ENCODE results near the gene SORBS1. TPM values are rescaled to one million over a fixed set of nuclear protein-coding genes. Genes with fewer than 3 reads are reported as not detected.

The SORBS1 gene
- total RNA-seq, 1 donor from 2014 or later: 16.1 TPM

DNA sequence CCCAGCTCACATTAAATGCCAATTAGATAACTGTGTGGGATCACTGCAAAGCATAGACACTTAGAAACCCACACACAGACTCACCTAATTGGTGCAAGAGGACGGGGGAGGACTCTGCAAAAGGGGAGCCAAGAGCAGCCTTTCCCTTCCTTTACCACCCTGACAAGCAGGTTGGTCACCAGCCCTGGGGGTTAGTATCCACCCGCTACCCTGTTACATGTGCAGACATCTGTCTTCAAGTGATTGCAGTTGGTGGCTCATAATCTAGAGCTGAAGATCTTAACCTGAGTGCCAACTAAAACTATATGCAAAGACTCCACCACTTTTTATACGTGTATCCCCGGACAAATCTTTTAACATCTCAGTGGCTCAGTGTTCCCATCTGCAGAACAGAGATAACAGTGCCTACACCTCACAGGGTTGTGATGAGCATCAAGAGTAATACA, 56.9 kb downstream of the SORBS1 start:
- Histone ChIP-seq H2AFZ (replicated peaks) (no peak overlapping the region), H3K27me3 (no peaks in the 10 kb centered on the region), H3K9me3 (ENCODE audit: low read depth) (no peaks in the 10 kb centered on the region), H3K27ac (no peak overlapping the region), H3K36me3 (no peaks in the 10 kb centered on the region), H3K9ac (no peak overlapping the region), H3K4me2 (no peak overlapping the region), H3F3A (ENCODE audit: low read depth) (peaks cover 5% of the 10 kb centered on the region), H4K20me1 (ENCODE audit: low read depth) (no peaks in the 10 kb centered on the region), H3K4me1 (peaks cover 35% of the 10 kb centered on the region), H3K4me3 (no peak overlapping the region), H3K79me2 (ENCODE audit: low read depth) (no peaks in the 10 kb centered on the region)
- Mint-ChIP-seq H3K27ac (no peak overlapping the region), H3K4me1 (peaks cover 39% of the 10 kb centered on the region), H3K36me3 (no peaks in the 10 kb centered on the region), H3K4me3 (no peak overlapping the region), H3K9me3 (no peaks in the 10 kb centered on the region), H3K27me3 (ENCODE audit: insufficient read depth, low read depth) (no peaks in the 10 kb centered on the region)
- DNase-seq (ENCODE audit: low spot score): no peak
- no peak for TF ChIP-seq EZH2 (IDR thresholded peaks at IDR 0.05)
- TF ChIP-seq, protein P1, sequence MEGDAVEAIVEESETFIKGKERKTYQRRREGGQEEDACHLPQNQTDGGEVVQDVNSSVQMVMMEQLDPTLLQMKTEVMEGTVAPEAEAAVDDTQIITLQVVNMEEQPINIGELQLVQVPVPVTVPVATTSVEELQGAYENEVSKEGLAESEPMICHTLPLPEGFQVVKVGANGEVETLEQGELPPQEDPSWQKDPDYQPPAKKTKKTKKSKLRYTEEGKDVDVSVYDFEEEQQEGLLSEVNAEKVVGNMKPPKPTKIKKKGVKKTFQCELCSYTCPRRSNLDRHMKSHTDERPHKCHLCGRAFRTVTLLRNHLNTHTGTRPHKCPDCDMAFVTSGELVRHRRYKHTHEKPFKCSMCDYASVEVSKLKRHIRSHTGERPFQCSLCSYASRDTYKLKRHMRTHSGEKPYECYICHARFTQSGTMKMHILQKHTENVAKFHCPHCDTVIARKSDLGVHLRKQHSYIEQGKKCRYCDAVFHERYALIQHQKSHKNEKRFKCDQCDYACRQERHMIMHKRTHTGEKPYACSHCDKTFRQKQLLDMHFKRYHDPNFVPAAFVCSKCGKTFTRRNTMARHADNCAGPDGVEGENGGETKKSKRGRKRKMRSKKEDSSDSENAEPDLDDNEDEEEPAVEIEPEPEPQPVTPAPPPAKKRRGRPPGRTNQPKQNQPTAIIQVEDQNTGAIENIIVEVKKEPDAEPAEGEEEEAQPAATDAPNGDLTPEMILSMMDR (IDR thresholded peaks at IDR 0.05): no peak

DNA sequence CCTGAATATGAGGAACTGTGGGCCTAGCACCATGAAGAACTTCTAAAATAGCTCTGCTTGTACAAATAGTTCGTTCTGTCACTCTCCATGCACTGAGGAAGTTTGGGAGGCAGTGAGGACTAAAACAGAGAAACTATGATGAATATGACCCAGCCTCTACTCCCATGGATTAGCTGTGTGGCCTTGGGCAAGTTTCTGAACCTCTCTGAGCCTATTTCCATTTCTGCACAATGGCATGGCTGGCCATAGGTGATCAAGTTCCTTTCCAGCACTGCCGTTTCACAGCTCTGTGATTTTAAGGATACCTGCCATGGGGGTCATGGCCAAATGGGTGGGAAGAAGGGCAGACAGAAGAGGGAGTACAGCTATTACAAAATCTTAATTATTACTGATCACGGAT, 57.6 kb downstream of the SORBS1 start:
- H3K4me1 ChIP-seq: peaks cover 28% of the 10 kb centered on the region
- H3K27me3 ChIP-seq: no peaks in the 10 kb centered on the region
- H3K27ac ChIP-seq: no peak overlapping the region
- H3K27ac Mint-ChIP-seq: no peak overlapping the region
- DNase-seq (ENCODE audit: low spot score): no peak
- TF ChIP-seq, protein P1 (IDR thresholded peaks at IDR 0.05): no peak
- TF ChIP-seq EZH2 (IDR thresholded peaks at IDR 0.05): no peak
- TF ChIP-seq EZH2phosphoT487 (IDR thresholded peaks at IDR 0.05): no peak
- no peaks in the 10 kb centered on the region for H3K27me3 Mint-ChIP-seq (ENCODE audit: insufficient read depth, low read depth)
- H3K4me3 ChIP-seq: no peak overlapping the region
- H3K9me3 Mint-ChIP-seq: no peaks in the 10 kb centered on the region
- H3K79me2 ChIP-seq (ENCODE audit: low read depth): no peaks in the 10 kb centered on the region
- H3F3A ChIP-seq (ENCODE audit: low read depth): peaks cover 5% of the 10 kb centered on the region
- no peaks in the 10 kb centered on the region for H3K36me3 ChIP-seq
- no peaks in the 10 kb centered on the region for H4K20me1 ChIP-seq (ENCODE audit: low read depth)
- H3K9ac ChIP-seq: no peak overlapping the region
- H3K4me1 Mint-ChIP-seq: peaks cover 32% of the 10 kb centered on the region
- no peaks in the 10 kb centered on the region for H3K9me3 ChIP-seq (ENCODE audit: low read depth)
- no peak overlapping the region for H2AFZ ChIP-seq (replicated peaks)
- no peak overlapping the region for H3K4me3 Mint-ChIP-seq
- H3K4me2 ChIP-seq: no peak overlapping the region
- no peaks in the 10 kb centered on the region for H3K36me3 Mint-ChIP-seq

DNA sequence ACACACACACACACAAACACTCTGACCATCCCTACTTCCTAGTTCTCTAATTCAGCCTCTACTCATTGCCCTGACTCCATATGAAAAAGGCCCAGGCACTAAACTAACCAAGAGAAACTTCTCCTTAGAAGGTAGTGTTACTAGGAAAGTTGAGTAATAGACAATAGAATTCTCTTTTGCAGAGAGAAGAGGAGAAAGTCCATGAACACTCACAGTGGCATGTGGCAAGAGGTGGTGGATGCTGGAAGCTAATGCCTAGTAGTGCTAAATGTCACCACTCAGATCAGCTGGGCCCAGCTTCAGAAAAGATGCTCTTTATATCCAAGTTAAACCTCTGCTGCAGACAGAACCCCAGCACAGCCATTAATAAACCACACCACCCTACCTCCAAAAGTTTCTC, 58.2 kb downstream of the SORBS1 start:
- no peaks in the 10 kb centered on the region for H3K27me3 Mint-ChIP-seq (ENCODE audit: insufficient read depth, low read depth)
- Histone ChIP-seq H3K36me3 (no peaks in the 10 kb centered on the region), H3K4me2 (no peak overlapping the region), H3K27me3 (no peaks in the 10 kb centered on the region), H2AFZ (replicated peaks) (no peak overlapping the region), H3K9ac (no peak overlapping the region), H3K27ac (no peak overlapping the region), H3F3A (ENCODE audit: low read depth) (peaks cover under 1% of the 10 kb centered on the region), H3K4me1 (peaks cover 25% of the 10 kb centered on the region), H4K20me1 (ENCODE audit: low read depth) (no peaks in the 10 kb centered on the region), H3K79me2 (ENCODE audit: low read depth) (no peaks in the 10 kb centered on the region), H3K4me3 (no peak overlapping the region), H3K9me3 (ENCODE audit: low read depth) (no peaks in the 10 kb centered on the region)
- DNase-seq (ENCODE audit: low spot score): no peak
- no peaks in the 10 kb centered on the region for H3K9me3 Mint-ChIP-seq
- TF ChIP-seq, protein P1 (IDR thresholded peaks at IDR 0.05): no peak
- TF ChIP-seq EZH2phosphoT487 (IDR thresholded peaks at IDR 0.05): no peak
- TF ChIP-seq EZH2 (IDR thresholded peaks at IDR 0.05): no peak
- H3K4me3 Mint-ChIP-seq: no peak overlapping the region
- no peak overlapping the region for H3K27ac Mint-ChIP-seq
- H3K4me1 Mint-ChIP-seq: peaks cover 28% of the 10 kb centered on the region
- H3K36me3 Mint-ChIP-seq: no peaks in the 10 kb centered on the region

Data from neural progenitor cell (in vitro differentiated cells).